Prostate gland (tissue), 2 donors: ENCODE measurements around the gene WHRN.

Experiments
- CTCF ChIP-seq, 4 experiments: fragments of 200-600 bp in 2 of 4; fragments of 450-650 bp in 2 of 4; sonication (generic) in 2 of 4; IDR thresholded peaks; 1 replicate in 3 of 4; 2 replicates in 1 of 4; pipeline ENCODE4 v1.5.1; 2016 to 2019; ENCODE audit warnings: antibody characterized with exemption in 4 of 4, mild to moderate bottlenecking in 2 of 4, moderate library complexity in 2 of 4
- POLR2A ChIP-seq: fragments of 450-650 bp; IDR thresholded peaks from one replicate; pipeline ENCODE4 v1.6.1; 2016; ENCODE audit warnings: antibody characterized with exemption, mild to moderate bottlenecking
- POLR2AphosphoS5 ChIP-seq: sonication (generic); formaldehyde crosslinking; IDR thresholded peaks from one replicate; pipeline ENCODE4 v1.6.1; 2017; ENCODE audit warnings: antibody characterized with exemption

- TF ChIP-seq CTCF (IDR thresholded peaks at IDR 0.05): no peak
- no peak for TF ChIP-seq POLR2AphosphoS5
- TF ChIP-seq POLR2A: no peak
These were observed 23.5 kb downstream of the WHRN start for GRCh38 chr9:114481789-114482188.
